AG20443 (cell line): Measurements from ENCODE around the gene BBS12.
A peak's percentile ranks its signal among the peaks of the same experiment; 100 is the strongest.

ENCODE experiments used
- DNase-seq: peaks from one replicate; pipeline ENCODE4 v3.0.0; 2012; ENCODE audit warnings: low spot score, mixed read lengths

The BBS12 gene

DNA sequence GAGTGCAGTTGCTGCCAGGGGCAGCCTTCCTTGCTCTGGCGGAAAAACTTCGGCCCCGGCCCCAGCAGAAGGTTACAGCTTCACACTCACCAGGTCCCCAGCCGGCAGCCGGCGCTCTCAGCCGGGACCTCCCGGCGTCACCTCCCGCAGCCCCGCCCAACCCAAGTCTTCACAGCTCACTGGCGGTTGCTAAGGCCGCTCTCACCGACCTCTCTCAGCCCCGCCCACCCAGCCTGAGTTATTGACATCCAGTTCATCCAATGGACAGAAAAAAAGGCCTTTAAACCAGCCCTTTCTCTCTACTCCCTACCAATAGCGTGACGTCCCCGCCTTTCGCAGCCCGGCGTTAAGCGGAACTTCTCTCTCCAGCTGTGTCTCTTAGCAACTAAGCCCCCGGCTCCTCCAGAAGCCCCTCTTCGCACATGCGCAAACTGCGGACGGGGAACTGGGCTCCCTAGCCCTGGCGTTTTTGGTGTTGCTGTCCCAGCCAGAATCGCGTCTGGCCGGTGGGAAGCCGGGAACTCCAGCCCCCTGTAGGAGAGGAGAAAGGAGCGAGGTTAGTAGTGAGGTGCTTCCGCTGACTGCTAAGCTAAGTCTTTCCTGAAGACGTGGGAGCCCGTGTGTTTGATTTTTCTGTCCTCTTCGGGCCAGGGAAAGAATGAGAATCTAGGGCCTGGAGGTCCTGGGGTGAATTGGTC lies at the start of gene BBS12:
Gene BBS12 (plus strand): TSS at position 376 of the 698 bp plus-strand sequence. CDS start 9,189 bp downstream, outside the sequence.
- peak; percentile 97 for DNase-seq

DNA sequence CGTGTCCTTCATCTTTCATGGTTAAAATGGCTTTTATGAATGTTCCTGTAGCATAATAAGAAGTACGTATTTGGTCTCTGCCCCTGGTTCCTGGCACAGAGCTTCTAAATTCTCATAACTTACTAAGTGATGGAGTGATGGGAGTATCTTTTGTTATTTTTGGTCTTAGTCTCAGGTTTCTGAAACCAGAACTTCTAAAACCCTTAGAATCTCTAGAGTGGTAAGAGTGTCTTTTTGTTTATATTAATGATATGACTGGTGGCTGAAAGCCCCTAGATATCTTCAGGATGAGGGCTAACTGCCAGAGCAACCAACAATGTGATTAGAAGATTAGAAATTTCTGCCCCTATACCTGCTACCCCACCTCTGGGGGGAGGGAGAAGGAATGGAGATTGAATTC lies 45.8 kb upstream of the BBS12 start:
- DNase-seq, result no peak

DNA sequence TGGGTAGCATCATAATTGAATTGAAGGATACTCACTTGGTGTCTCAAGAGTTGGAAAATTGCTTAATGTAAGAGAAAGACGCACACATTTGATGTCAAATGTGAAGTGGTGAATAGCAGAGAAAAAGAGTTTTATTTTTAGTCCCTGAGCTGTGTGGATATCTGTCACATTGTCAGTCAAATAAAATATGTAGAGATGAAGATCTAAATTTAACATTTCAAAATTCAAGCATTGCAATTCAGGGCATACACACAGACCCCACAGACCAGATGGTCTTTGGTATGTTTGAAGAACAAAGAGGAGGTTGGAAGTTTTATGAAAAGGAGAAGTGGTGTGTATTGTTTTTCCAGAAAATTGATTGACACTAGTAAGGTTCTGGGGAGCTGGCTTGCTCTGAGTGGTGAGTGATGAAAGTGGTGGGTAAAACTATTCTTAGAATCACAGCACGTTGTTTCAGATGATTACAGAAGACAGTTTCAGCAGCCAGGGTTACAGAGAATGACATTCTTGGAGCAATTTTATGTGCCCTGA lies 44.9 kb upstream of the BBS12 start:
- no peak for DNase-seq

DNA sequence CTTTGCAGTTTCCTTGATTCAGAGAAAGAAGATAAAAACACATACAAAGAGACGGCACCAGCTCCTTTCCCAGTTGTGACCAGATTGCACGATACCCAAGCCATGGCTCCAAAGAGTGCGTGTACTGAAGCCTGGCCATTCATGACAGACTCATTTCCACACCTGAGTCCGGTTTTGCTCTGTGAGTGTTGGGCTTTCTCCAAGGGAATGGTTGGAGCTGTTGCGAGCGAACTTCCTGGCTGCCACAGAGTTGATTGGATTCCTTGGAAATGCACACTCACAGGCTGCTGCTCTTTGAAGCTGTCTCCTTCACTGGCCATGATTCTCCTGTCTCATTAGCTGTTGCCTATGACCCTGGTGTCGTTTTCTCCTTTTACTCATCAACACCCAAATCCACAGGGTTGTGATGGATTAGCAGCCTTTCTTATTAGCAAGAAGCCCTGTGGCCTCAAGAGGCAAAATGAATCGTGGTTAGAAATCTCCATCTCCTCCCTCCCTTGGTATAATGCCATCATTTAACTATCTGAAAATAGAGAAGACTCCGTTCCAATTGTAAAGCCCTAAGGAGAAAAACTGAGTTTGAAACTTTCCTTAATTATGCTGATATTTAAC lies 43.9 kb upstream of the BBS12 start:
- DNase-seq, result peak; percentile 20

DNA sequence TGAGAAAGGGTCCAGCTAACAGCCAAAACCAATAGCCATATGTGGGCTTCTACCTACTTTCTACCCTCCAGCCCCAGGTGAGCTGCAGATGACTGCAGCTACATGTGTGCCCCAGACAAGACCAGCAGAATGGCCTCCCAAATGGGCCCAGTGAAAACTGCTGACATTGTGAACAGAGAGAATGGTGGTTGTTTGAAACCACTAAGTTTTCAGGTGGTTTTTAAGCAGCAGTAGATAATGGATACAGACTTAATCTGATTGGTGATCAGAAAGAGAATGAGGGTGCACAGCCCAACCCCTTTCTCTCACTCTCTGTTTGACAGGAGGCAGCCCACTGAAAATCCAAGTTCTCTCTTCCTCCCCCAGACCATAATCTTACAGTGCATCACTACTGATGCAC lies 42.5 kb upstream of the BBS12 start:
- DNase-seq, result no peak

DNA sequence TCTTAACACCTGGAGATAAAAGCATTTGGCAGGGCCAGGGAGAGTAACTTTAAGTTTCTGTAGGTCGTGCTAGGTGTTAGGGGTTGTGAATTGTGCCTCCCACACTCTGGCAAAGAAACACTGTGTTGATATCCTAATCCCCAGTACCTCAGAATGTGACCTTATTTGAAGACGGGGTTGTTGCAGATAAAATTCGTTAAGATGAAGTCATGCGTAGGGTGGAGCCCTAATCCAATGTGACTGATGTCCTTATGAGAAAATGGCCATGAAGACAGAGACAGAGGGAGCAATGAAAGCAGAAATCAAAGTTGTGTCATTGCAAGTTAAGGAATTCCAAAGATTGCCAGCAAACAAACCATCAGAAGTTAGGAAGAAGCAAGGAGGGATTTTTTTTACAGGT lies 40.5 kb upstream of the BBS12 start:
- DNase-seq, result no peak

DNA sequence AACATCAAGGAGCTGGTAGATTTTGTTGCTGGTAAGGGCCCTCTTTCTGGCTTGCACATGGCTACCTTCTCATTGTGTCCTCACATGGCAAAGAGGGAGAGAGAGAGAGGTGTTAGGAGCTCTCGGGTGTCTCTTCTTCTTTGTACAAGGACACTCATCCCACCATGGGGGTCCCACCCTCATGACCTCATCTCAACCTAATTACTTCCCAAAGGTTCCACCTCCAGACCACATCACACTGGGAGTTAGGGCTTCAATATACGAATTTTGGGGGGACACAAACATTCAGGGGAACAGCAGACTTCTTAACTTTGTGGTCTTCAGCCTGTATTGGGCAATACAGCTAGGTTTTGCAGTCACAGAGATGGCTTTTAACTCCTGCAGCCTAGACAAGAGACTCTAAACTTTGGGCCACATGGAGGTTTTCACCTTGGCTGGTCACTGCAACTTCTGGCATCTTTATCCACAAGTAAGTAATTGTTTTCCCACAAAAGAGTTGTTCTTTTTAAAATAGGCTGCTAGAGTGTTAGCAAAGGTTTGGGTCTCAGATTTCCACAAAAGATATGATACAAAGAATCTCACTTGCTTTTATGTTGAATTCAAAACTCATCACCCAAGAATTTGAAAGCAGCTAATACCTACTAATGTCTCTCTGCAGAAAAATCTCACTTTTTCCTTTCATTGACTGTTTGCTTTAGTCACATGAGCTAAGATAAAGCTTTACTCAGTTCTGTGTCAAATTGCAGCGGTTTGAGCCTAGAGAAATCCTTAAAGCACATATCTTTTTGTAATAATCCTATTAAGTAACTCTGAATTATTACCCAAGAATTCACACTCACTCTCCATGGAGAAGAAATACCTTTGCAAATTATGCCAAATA lies 39.6 kb upstream of the BBS12 start:
- DNase-seq, result no peak

DNA sequence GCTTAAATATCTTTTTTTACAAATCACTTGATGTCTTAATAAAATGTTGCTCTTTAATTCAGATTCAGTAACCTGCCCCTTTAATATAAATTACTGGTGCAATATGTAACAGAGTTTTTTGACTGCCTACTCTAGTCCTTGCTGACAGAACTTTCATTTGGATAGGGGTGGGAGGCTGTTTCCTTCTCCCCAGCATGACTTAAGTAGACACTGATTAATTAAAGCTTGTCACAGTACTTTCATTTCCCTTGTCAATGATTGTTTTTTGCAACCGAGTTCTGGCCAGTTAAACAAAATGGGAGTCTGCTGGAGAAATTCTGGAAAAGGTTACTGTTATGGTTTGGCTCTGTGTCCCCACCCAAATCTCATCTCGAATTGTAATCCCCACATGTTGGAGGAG lies 37.3 kb upstream of the BBS12 start:
- DNase-seq, result no peak

DNA sequence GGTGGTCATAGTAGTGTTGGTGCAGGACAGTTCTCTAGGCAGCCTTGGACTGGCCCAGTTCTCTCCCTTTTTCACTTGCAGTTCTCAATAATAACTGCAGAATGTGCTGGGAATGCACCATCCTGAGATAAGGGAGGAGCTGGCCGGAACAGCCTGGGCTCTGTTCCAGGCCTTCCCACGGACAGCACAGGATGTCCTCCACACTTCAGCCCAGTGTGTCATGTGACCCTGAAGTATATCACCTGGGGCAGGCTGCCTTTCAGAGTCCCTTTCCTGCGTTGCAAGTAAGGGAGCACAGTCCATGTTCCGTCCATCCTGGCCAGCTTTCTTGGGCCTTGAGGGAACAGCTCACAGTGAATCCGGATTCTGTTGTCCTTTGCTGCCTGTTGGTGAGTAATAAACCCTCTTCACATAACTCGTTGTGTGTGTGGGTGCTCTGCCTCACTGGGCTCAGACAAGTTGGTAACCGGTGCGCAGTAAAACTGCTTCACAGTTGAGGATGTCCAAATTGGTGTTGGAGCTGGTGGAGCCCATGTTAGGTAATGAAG lies 32.3 kb upstream of the BBS12 start:
- no peak for DNase-seq

DNA sequence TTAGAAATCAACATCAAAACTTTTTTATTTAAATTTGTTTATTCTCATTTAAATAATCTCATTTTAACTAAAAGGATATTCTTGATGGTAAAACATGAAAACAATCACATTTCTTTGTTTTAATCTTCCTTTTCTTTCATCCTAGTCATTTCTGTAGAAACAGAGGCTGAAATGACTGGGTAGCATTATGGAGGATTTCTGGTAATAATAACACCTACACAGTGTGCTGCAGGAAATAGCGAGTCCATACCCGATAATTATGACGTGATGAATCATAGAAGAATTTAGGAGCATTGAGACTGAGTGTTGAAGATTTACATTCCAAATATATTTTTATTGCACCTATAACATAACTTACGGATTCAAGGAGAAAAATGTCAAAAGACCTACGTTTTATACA lies 31.4 kb upstream of the BBS12 start:
- no peak for DNase-seq

DNA sequence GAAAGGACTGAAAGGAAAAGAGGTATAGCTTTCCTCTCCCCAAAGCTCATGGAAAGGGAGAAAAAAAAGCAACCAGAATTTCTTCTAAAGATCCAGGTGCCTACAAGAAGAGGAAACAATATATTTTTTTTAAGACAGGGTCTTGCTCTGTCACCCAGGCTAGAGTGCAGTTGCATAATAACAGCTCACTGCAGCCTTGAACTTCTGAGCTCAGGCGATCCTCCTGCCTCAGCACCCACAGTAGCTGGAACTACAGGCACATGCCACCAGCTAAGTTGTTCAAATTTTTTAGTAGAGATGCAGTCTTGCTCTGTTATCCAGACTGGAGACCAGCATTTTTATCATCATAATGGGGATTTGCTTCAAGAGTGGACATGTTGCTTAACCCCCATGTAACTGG lies 30.5 kb upstream of the BBS12 start:
- DNase-seq, result no peak

DNA sequence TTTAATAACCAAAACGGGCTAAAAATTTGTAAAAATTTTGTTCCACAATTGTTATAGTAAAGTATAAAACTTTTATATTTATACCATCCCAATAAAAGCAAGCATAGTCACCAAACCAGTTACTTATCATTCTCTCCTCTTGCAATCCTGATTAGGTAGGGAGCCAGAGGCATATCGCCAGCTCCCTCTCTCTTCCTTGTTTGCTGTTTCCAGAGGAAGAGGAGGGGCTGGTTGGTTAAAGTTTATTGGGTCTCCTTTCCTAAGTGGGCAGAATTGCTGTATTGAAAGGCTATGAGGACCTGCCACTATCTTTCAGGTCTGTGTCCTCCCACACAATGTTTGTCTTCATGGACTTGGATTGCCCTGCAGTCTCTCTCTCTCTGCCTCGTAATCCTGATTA lies 29.6 kb upstream of the BBS12 start:
- DNase-seq, result no peak

DNA sequence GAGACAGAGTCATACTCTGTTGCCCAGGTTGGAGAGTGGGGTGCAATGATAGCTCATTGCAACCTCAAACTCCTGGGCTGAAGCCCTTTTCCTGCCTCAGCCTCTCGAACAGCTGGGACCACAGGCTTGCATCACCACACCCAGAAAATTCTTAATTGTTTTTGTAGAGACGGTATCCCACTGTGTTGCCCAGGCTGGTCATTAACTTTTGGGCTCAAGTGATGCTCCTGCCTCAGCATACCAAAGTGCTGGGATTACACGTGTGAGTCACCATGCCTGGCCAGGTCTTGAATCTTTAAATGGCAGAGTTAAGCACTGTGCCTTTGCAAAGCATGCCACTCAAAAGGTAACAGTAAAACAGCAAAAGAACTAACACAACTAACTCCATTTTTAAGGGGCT lies 28.6 kb upstream of the BBS12 start:
- no peak for DNase-seq

DNA sequence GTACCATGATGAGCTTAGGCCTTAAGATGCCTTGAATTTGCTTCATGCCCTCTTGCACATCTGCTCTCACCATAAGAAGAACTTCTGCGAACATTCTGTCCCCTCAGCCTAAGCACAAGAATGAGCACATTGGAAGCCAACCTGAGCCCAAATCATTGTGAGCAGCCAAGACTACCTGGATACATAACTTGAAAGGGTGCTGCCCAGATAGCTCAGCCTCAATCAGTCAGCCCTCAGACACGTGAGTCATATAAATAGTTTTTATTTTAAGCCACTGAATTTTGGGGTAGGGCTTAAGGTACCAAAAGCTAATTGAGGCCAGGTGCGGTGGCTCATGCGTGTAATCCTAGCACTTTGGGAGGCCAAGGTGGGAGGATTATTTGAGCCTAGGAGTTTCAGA lies 27.5 kb upstream of the BBS12 start:
- DNase-seq, result no peak

DNA sequence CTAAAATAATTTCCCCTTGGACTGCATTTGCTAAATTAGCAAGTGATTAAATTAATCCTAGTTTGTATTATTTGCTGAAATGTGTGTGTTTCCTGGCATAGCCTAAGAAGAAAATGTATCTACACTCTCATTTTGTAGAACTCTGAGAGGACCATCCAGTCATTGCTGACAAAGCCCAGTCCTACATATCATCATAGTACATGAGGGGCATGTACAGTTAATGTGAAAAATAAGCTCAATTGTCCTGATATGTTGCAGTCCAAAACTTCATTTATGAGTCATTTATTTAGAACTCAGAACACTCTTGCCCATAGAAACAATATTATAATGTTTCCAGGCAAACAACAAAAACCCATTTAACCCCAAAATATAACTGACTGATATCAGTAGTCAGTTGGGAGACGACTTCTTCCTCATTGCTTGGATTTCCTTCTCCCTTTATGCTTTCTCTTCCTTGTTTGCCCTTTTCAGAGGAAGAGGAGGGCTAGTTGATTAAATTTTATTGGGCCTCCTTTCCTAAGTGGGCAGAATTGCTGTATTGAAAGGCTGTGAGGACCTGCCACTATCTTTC lies 26.9 kb upstream of the BBS12 start:
- no peak for DNase-seq

DNA sequence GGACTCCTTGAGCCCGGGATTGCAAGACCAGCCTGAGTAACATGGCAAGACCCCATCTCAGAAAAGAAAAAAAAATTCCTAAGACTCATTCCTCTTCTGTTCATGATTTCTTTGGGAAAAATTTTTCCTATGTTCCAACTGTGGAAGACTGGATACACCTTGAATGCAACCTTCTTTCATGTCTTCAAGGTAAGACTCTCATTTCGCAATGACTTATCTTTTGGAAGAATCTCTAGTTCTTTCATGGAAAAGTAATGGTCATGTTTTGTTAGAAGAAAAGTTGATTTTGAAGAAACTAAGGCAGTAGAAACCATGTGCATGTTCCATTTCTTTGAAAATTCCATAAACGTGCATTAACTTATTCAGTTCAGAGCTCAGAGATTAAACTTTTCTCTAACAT lies 26.0 kb upstream of the BBS12 start:
- DNase-seq, result no peak

DNA sequence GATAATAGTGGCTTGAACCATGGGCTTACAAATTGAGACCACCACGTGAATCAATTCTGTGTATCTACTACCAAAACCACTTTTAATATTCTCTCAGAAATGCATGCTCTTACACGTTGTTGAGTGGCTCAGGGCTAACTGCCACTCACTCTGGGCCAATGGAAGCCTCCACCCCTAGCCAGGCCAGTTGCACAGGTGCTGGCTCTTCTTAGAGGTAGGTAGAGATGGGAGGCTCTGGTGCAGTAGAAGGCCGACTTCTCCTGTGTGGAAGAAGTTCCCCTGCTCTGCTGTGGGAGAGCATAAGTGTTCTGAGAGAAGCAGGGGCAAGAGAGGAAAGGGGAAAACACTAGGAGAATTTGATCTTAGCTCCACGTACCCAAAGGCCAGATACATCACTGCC lies 25.0 kb upstream of the BBS12 start:
- DNase-seq, result no peak

DNA sequence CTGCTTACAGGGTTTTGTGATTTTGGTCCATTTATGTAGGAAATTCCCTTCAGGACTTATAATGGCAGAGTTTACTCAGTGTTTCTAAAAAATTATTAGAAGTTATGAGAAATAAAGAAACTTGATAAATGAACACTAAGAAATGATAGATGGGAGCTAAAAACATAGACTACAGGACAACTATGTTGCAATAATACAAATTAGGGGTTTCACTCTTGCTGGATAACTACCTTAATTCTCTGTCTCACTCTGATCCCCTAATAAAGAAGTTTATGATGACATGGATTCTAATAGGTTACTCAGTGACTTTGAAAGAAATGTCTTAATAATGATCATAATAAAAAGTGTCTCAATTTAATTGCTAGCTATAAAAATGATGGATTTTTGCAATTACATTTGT lies 23.3 kb upstream of the BBS12 start:
- no peak for DNase-seq

DNA sequence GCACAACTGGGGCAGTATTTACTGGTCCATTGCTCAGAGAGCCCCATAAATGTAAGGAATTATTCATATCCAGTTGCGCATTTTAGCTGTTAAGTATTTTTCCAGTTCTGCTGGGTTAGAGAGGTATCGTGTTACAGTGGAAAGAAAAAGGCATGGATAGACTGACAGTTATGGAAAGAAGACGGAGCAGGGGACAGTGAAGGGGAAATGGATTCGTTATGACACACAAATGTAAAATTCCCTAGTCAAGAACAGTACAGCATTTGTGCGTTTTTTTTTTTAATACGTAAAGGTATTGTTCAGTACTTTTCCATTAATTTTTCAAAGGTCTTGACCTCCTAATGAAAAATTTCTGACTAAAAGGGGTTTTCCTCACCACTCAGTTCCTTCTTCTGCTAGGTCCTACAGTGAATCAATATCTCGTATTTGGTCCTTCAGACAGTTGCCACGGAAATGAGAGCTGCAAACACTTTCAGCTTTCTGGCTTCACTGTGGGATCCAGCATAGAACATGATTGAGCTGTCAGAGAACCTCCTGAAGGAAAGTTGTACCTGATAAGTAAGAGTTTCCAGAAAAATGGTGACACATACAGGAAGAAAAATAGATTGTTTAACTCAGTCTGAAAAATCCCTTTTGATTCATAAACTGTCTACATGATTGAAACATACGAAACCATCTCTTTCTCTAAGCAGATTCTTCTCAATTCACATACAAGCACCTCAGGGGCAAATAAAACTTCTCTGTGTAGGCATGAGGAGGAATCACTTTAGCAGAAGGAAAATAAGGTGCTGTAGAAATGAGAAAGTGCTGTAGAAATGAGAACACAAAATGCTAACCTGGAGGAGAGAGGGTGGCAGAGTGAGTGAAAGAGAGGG lies 21.8 kb upstream of the BBS12 start:
- no peak for DNase-seq

DNA sequence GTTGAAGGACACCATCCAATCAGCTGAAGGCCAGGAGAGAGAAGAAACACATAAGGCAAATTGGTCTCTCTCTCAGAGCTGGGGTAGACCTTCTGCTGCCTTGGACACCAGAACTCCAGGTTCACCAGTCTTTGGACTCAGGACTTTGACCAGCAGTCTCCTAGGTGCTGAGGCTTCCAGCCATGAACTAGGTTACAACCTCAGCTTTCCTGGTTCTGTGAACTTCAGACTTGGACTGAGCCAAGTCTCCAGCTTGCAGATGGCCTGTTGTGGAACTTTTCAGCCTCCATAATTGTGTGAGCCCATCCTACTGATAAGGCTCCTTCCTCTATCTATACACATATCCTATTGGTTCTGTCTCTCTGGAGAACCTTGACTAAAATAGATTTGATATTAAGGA lies 20.6 kb upstream of the BBS12 start:
- DNase-seq, result no peak

DNA sequence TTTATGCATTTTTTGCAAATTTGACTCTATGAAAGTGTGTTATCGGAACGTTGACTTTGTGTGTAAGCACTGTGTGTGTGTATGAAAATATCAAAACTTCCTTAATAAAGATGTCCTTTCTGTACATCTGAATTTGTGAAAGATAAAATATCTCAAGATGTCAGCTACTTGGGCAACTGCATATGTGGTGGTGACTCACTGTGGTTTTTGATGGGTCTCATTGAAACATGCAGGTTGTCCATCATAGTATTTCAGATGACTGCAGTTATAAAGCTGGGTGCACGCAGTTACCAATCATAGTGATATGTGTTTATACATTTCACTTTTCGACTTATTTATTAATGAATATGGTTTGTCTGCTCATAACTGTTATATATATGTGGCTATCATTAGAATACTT lies 19.7 kb upstream of the BBS12 start:
- no peak for DNase-seq
